Measurements from ENCODE around the gene F2RL3.
"Not testable (repeated sequence)": the region's sequence is repeated elsewhere in the genome, so short reads cannot be mapped to it uniquely, and the experiment has no call there.

F2RL3 gene

GRCh38 chr19:16927883-16928282 is 39.1 kb downstream of the F2RL3 start:
- no peak for DNase-seq

DNA sequence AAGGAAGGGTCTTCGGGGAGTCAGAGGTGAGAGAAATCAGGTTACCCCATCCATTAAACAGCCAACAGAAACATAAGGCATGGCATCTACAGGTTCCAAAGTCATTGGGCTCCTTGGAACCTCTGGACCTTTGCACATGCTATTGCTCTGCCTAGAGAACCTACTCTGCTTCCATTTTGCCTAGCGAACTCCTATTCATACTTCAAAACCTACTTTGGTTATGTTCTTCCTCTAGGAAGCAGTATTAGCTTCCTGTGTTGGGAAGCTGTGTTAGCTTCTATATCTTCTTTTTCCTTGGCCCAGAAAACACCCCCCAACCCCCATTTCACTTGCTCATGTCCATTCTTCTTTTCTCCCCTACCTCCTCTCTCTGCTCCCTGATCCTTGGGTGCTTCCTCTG is 39.6 kb downstream of the F2RL3 start:
- DNase-seq, result no peak

DNA sequence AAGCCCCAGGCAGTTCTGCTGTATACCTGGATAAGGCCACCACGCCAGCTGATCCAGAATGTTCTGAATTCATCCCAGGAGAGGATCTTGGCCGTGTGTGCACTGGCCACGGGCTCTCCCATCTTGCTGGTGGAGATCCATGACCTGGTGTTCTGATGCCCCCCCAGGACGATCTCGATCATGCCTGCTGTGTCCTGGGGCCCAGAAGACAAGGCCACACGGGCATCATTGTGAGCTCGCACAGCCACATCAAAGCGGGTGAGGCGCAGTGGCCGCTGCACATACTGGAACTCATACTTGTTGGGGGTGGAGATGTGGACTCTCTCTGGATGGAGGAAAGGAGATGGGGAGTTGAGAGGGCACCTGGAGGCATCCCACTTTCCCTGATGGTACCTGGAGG is 40.1 kb downstream of the F2RL3 start:
- DNase-seq, result no peak

- no peak for DNase-seq
Measured at GRCh38 chr19:16930753-16931152, 42.0 kb downstream of the F2RL3 start.

GRCh38 chr19:16931306-16931705 is 42.5 kb downstream of the F2RL3 start:
- no peak for DNase-seq

DNA sequence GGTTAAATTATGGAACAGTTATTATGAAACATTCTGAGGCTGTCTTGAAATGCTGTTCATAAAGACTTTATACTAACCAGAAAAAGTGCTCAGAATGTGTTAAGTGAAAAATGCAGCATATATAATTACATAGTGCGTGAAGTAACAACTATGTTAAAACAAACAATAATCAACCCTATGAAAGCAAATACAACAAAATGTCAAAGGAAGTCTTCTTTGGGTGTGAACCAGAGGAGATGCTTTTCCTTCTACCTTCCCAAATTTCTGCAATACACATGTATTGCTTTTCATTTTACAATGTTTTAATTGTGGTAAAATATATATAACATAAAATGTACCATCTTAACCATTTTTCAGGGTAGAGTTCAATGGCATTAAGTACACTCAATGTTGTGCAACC is 45.7 kb downstream of the F2RL3 start:
- no peak for DNase-seq

- no peak for DNase-seq
Measured at GRCh38 chr19:16936901-16937300, 48.1 kb downstream of the F2RL3 start.

GRCh38 chr19:16937796-16938195 is 49.0 kb downstream of the F2RL3 start:
- DNase-seq, result not testable (repeated sequence)

DNA sequence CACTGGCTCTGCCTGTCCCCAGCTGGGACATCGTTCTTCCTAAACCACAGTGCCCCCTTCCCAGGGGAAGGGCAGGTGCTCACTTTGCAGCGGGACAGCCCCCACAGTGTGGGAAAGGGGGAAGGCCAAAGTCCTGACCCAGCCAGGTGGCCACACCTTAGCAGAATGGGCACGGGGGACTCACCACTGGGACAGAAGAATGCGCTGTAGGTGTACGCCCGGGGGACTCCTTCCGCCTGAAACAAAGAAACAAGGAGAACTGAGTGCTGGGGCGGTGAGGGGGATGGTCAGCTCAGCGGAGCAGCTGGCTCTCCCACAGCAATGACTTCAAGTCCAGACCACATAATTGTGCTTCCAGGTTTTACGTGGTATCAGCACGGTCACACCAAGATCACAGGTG is 49.4 kb downstream of the F2RL3 start:
- no peak for DNase-seq

GRCh38 chr19:16940063-16940462 is 51.3 kb downstream of the F2RL3 start:
- DNase-seq, result not testable (repeated sequence)

DNA sequence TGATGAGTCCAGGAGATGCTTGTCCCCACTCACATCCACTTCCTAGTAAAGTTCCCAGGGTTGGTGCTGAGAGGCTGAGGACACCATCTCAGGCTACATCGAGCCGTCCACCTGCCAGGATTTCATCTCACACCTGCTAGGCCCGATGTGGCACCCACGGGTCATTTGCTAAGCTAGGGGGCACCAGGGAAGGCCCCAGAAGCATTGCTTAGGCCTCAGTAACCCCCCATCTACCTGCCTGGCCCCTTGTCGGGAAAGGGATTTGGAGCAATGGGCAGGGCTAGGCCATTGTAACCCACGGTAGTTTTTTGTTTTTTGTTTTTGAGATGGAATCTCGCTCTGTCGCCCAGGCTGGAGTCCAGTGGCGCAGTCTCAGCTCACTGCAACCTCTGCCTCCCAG is 51.8 kb downstream of the F2RL3 start:
- DNase-seq, result no peak

Data from activated CD8-positive, alpha-beta memory T cell treated with anti-CD3 and anti-CD28 coated beads, Interleukin-2, amount 50 U/mL, for 4 hours (primary cell).